ENCODE data around the gene HDLBP. TPM values are rescaled to one million over a fixed set of nuclear protein-coding genes. Genes with fewer than 3 reads are reported as not detected.

HDLBP gene
- total and polyA plus RNA-seq, 2 experiments from 2014 or later, result 230 to 306 TPM

GRCh38 chr2:241214766-241215165 lies 100.7 kb downstream of the HDLBP start:
- H3K4me1 Mint-ChIP-seq, result peaks cover 21% of the 10 kb centered on the region
- ATAC-seq (no peak), DNase-seq (ENCODE audit: low spot score) (no peak)
- peaks cover 21% of the 10 kb centered on the region for H3K27me3 Mint-ChIP-seq (ENCODE audit: insufficient read depth, low read depth, poor library complexity)
- no peaks in the 10 kb centered on the region for H3K36me3 ChIP-seq (ENCODE audit: insufficient read depth)
- peaks cover 4% of the 10 kb centered on the region for H3K79me2 ChIP-seq (replicated peaks; ENCODE audit: insufficient read depth)
- TF ChIP-seq REST (IDR thresholded peaks at IDR 0.05; ENCODE audit: unreplicated experiment), result no peak
- TF ChIP-seq CTCF (conservative IDR thresholded peaks at IDR 0.05; ENCODE audit: low read depth in 2 of 2), result no peak
- no peak for TF ChIP-seq NANOG (IDR thresholded peaks at IDR 0.05; ENCODE audit: borderline replicate concordance)
- TF ChIP-seq, protein P1, sequence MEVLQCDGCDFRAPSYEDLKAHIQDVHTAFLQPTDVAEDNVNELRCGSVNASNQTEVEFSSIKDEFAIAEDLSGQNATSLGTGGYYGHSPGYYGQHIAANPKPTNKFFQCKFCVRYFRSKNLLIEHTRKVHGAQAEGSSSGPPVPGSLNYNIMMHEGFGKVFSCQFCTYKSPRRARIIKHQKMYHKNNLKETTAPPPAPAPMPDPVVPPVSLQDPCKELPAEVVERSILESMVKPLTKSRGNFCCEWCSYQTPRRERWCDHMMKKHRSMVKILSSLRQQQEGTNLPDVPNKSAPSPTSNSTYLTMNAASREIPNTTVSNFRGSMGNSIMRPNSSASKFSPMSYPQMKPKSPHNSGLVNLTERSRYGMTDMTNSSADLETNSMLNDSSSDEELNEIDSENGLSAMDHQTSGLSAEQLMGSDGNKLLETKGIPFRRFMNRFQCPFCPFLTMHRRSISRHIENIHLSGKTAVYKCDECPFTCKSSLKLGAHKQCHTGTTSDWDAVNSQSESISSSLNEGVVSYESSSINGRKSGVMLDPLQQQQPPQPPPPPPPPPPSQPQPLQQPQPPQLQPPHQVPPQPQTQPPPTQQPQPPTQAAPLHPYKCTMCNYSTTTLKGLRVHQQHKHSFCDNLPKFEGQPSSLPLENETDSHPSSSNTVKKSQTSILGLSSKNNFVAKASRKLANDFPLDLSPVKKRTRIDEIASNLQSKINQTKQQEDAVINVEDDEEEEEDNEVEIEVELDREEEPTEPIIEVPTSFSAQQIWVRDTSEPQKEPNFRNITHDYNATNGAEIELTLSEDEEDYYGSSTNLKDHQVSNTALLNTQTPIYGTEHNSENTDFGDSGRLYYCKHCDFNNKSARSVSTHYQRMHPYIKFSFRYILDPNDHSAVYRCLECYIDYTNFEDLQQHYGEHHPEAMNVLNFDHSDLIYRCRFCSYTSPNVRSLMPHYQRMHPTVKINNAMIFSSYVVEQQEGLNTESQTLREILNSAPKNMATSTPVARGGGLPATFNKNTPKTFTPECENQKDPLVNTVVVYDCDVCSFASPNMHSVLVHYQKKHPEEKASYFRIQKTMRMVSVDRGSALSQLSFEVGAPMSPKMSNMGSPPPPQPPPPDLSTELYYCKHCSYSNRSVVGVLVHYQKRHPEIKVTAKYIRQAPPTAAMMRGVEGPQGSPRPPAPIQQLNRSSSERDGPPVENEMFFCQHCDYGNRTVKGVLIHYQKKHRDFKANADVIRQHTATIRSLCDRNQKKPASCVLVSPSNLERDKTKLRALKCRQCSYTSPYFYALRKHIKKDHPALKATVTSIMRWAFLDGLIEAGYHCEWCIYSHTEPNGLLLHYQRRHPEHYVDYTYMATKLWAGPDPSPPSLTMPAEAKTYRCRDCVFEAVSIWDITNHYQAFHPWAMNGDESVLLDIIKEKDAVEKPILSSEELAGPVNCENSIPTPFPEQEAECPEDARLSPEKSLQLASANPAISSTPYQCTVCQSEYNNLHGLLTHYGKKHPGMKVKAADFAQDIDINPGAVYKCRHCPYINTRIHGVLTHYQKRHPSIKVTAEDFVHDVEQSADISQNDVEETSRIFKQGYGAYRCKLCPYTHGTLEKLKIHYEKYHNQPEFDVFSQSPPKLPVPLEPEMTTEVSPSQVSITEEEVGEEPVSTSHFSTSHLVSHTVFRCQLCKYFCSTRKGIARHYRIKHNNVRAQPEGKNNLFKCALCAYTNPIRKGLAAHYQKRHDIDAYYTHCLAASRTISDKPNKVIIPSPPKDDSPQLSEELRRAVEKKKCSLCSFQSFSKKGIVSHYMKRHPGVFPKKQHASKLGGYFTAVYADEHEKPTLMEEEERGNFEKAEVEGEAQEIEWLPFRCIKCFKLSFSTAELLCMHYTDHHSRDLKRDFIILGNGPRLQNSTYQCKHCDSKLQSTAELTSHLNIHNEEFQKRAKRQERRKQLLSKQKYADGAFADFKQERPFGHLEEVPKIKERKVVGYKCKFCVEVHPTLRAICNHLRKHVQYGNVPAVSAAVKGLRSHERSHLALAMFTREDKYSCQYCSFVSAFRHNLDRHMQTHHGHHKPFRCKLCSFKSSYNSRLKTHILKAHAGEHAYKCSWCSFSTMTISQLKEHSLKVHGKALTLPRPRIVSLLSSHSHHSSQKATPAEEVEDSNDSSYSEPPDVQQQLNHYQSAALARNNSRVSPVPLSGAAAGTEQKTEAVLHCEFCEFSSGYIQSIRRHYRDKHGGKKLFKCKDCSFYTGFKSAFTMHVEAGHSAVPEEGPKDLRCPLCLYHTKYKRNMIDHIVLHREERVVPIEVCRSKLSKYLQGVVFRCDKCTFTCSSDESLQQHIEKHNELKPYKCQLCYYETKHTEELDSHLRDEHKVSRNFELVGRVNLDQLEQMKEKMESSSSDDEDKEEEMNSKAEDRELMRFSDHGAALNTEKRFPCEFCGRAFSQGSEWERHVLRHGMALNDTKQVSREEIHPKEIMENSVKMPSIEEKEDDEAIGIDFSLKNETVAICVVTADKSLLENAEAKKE (CRISPR knock-in tag; IDR thresholded peaks at IDR 0.05), result no peak
- TF ChIP-seq JUNB (IDR thresholded peaks at IDR 0.05; ENCODE audit: unreplicated experiment), result no peak
- TF ChIP-seq ZNF331 (CRISPR knock-in tag; IDR thresholded peaks at IDR 0.05; ENCODE audit: low read depth), result no peak
- TF ChIP-seq STAT1 (IDR thresholded peaks at IDR 0.05; ENCODE audit: unreplicated experiment), result no peak
- no peak for TF ChIP-seq POLR2AphosphoS5 (IDR thresholded peaks at IDR 0.05; ENCODE audit: low read depth)
- no peak for TF ChIP-seq EZH2 (IDR thresholded peaks at IDR 0.05; ENCODE audit: low read depth, unreplicated experiment)
- TF ChIP-seq ETS1 (IDR thresholded peaks at IDR 0.05), result no peak
- no peak for TF ChIP-seq CREB1 (CRISPR knock-in tag; IDR thresholded peaks at IDR 0.05; ENCODE audit: low read depth)
- TF ChIP-seq ZNF114 (CRISPR knock-in tag; IDR thresholded peaks at IDR 0.05), result no peak
- no peak overlapping the region for H3K4me3 Mint-ChIP-seq
- no peak overlapping the region for H3K4me2 ChIP-seq
- no peaks in the 10 kb centered on the region; the same call in 2 of the 3 replicates for H3K36me3 Mint-ChIP-seq (ENCODE audit: low read depth)
- no peak overlapping the region for H3K27ac Mint-ChIP-seq
- H3K27me3 ChIP-seq (ENCODE audit: insufficient read depth), result no peaks in the 10 kb centered on the region
- no peaks in the 10 kb centered on the region for H3K9me2 ChIP-seq (ENCODE audit: insufficient read depth)
- H3K4me1 ChIP-seq (ENCODE audit: insufficient read depth), result peaks cover 19% of the 10 kb centered on the region
- no peaks in the 10 kb centered on the region; the same call in 2 of the 3 replicates for H3K9me3 Mint-ChIP-seq
- no peak overlapping the region for H3K4me3 ChIP-seq
- no peaks in the 10 kb centered on the region for H4K20me1 ChIP-seq (replicated peaks; ENCODE audit: insufficient read depth)
- H3F3A ChIP-seq (replicated peaks; ENCODE audit: low read depth), result peaks cover 5% of the 10 kb centered on the region; the same call in 1 of the 2 replicates
- H3K27ac ChIP-seq (ENCODE audit: low read depth), result no peak overlapping the region
- H2AFZ ChIP-seq, result no peak overlapping the region
